GM10248 (cell line): Measurements from ENCODE around the gene NECAB3.

Experiments used
- CTCF ChIA-PET: fragments of 300-600 bp; sonication (Branson Sonifier 250); formaldehyde crosslinking; extraction: SDS; loops from one replicate; lab custom pipeline; 2021; ENCODE audit warnings: antibody characterized with exemption; lab: Yijun Ruan, JAX
- POLR2A ChIA-PET: fragments of 350-650 bp; sonication (Branson Sonifier 250); formaldehyde crosslinking; extraction: SDS; loops from one replicate; lab custom pipeline; 2020; ENCODE audit warnings: antibody characterized with exemption; lab: Yijun Ruan, JAX
- DNase-seq: peaks from one replicate; pipeline ENCODE4 v3.0.0; 2012; ENCODE audit errors: extremely low spot score
- CTCF ChIP-seq: IDR thresholded peaks from 2 replicates; pipeline ENCODE4 v1.5.1; 2012; ENCODE audit warnings: mild to moderate bottlenecking, low read depth; ENCODE audit errors: extremely low read depth, missing control alignments, control extremely low read depth

The NECAB3 gene

GRCh38 chr20:33669873-33670640, 4.2 kb downstream of the NECAB3 start:
- no peak for DNase-seq
- ChIA-PET CTCF (interaction anchor here (1.1 to 5.6 kb wide), 6 partner anchors 11 to 212 kb away, joined by 4 to 61 read pairs (median 16); no protein-coding TSS in a partner anchor), POLR2A (no interaction called here)
- TF ChIP-seq CTCF, result no peak

GRCh38 chr20:33669224-33669623, 5.0 kb downstream of the NECAB3 start:
- POLR2A ChIA-PET, result no interaction called here

GRCh38 chr20:33668466-33669155, 5.6 kb downstream of the NECAB3 start:
- POLR2A ChIA-PET, result no interaction called here
- DNase-seq, result no peak
- CTCF ChIA-PET, result interaction anchor here (0.7 to 5.6 kb wide), 26 partner anchors 9 to 267 kb away, joined by 3 to 61 read pairs (median 4); partner anchors contain the start of genes CBFA2T2, CDK5RAP1 and SNTA1
- no peak for TF ChIP-seq CTCF

More at GRCh38 chr20:33669224-33669623, 5.0 kb downstream of the NECAB3 start:
- CTCF ChIA-PET, result interaction anchor here (1.2 to 5.6 kb wide), 15 partner anchors 8 to 215 kb away, joined by 3 to 61 read pairs (median 7); no protein-coding TSS in a partner anchor
- DNase-seq, result no peak
- TF ChIP-seq CTCF, result no peak

- POLR2A ChIA-PET, result no interaction called here
- CTCF ChIA-PET, result interaction anchor here (0.7 to 5.6 kb wide), 31 partner anchors 9 to 269 kb away, joined by 3 to 61 read pairs (median 4); partner anchors contain the start of genes CBFA2T2, CDK5RAP1 and SNTA1
- peak; percentile 85 for TF ChIP-seq CTCF
- DNase-seq, result peak; percentile 86
These were observed 6.4 kb downstream of the NECAB3 start for GRCh38 chr20:33667676-33668465.

GRCh38 chr20:33667245-33667675, 7.0 kb downstream of the NECAB3 start:
- DNase-seq, result no peak
- CTCF ChIA-PET, result interaction anchor here (0.8 to 5.6 kb wide), 25 partner anchors 8 to 268 kb away, joined by 3 to 61 read pairs (median 4); partner anchors contain the start of genes CBFA2T2 and CDK5RAP1
- TF ChIP-seq CTCF, result no peak
- POLR2A ChIA-PET, result interaction anchor here (0.6 to 1.1 kb wide), 4 partner anchors 13 to 1920 kb away, joined by 3 to 11 read pairs (median 4); no protein-coding TSS in a partner anchor
